Calu3 (cell line): ENCODE data around the gene LRBA. TPM values are rescaled to one million over a fixed set of nuclear protein-coding genes. Genes with fewer than 3 reads are reported as not detected.
"Not testable (repeated sequence)": the region's sequence is repeated elsewhere in the genome, so short reads cannot be mapped to it uniquely, and the experiment has no call there.

ENCODE experiments used
- BruUV-seq: library from RNA; stranded (reverse); fragments of 400-500 nt; replicated peaks from 2 replicates; lab custom pipeline; 2021; lab: Mats Ljungman, UMichigan
- CTCF ChIA-PET: fragments of 300-600 bp; sonication (Branson Sonifier 250); formaldehyde crosslinking; loops from one replicate; lab custom pipeline; 2022; ENCODE audit warnings: antibody characterized with exemption; lab: Charles Lee
- DNase-seq: peaks from one replicate; pipeline ENCODE4 v3.0.0; 2022
- H3K27ac Mint-ChIP-seq: one replicate; pipeline ENCODE4 v1.8.0; 2022; ENCODE audit warnings: mixed read lengths; ENCODE audit not compliant: unreplicated experiment
- H3K27me3 Mint-ChIP-seq: one replicate; pipeline ENCODE4 v1.8.0; 2022; ENCODE audit warnings: mixed read lengths; ENCODE audit not compliant: unreplicated experiment
- H3K36me3 Mint-ChIP-seq: one replicate; pipeline ENCODE4 v1.8.0; 2022; ENCODE audit warnings: mild to moderate bottlenecking, moderate library complexity, mixed read lengths; ENCODE audit not compliant: insufficient read depth, unreplicated experiment
- H3K4me1 Mint-ChIP-seq: one replicate; pipeline ENCODE4 v1.8.0; 2022; ENCODE audit warnings: mild to moderate bottlenecking, low read depth, mixed read lengths; ENCODE audit not compliant: unreplicated experiment
- H3K4me3 Mint-ChIP-seq: one replicate; pipeline ENCODE4 v1.8.0; 2022; ENCODE audit warnings: mild to moderate bottlenecking, low read depth, moderate library complexity, mixed read lengths; ENCODE audit not compliant: unreplicated experiment
- H3K9me3 Mint-ChIP-seq: one replicate; pipeline ENCODE4 v1.8.0; 2022; ENCODE audit warnings: low read depth, mixed read lengths; ENCODE audit not compliant: unreplicated experiment
- CTCF ChIP-seq: fragments of 200-600 bp; IDR thresholded peaks from one replicate; pipeline ENCODE4 v1.8.0; 2022; ENCODE audit warnings: antibody characterized with exemption; ENCODE audit not compliant: unreplicated experiment
- intact Hi-C: fragments of 100-400 bp; cut with micrococcal nuclease; formaldehyde crosslinking; loops from one replicate; pipeline ENCODE4 v1.10.0; 2022; ENCODE audit not compliant: unreplicated experiment
- total RNA-seq: library from RNA; stranded (reverse); gene quantifications from 2 replicates; pipeline ENCODE4 v1.2.3, GENCODE V29; 2022

LRBA gene
- total RNA-seq, 1 experiment from 2014 or later: 49.0 TPM

- H3K36me3 Mint-ChIP-seq: peaks cover 9% of the 10 kb centered on the region
- H3K27me3 Mint-ChIP-seq: no peaks in the 10 kb centered on the region
- H3K4me3 Mint-ChIP-seq: peak overlapping the region; percentile 38
- CTCF ChIA-PET: no interaction called here
- H3K27ac Mint-ChIP-seq: peak overlapping the region; percentile 93
- peak; percentile 5 for DNase-seq
- intact Hi-C loops: loop anchor here (2.0 kb wide), 1 partner anchor 64 kb away; no protein-coding TSS in a partner anchor
- TF ChIP-seq CTCF: no peak
- peaks cover 43% of the 10 kb centered on the region for H3K4me1 Mint-ChIP-seq
- no peaks in the 10 kb centered on the region for H3K9me3 Mint-ChIP-seq
- BruUV-seq: no TSS peak
Measured at GRCh38 chr4:150514709-150515108, 500.4 kb downstream of the LRBA start.

- Mint-ChIP-seq H3K36me3 (peaks cover 9% of the 10 kb centered on the region), H3K4me1 (peaks cover 31% of the 10 kb centered on the region), H3K27me3 (no peaks in the 10 kb centered on the region), H3K9me3 (no peaks in the 10 kb centered on the region), H3K4me3 (no peak overlapping the region), H3K27ac (no peak overlapping the region)
- no peak for DNase-seq
- intact Hi-C loops: no loop called here
- no peak for TF ChIP-seq CTCF
- no TSS peak for BruUV-seq
- CTCF ChIA-PET: no interaction called here
Measured at GRCh38 chr4:150510176-150510865, 504.8 kb downstream of the LRBA start.

- H3K4me1 Mint-ChIP-seq: peaks cover 15% of the 10 kb centered on the region
- H3K27ac Mint-ChIP-seq, H3K36me3 Mint-ChIP-seq, H3K27me3 Mint-ChIP-seq, intact Hi-C loops, H3K4me3 Mint-ChIP-seq, BruUV-seq, CTCF ChIA-PET, H3K9me3 Mint-ChIP-seq, DNase-seq: not testable (repeated sequence)
Measured at GRCh38 chr4:150507656-150508055, 507.4 kb downstream of the LRBA start.

- Mint-ChIP-seq H3K27ac (no peak overlapping the region), H3K9me3 (peaks cover 2% of the 10 kb centered on the region), H3K4me3 (no peak overlapping the region), H3K27me3 (no peaks in the 10 kb centered on the region), H3K4me1 (no peaks in the 10 kb centered on the region), H3K36me3 (peaks cover 5% of the 10 kb centered on the region)
- TF ChIP-seq CTCF: no peak
- CTCF ChIA-PET: no interaction called here
- no TSS peak for BruUV-seq
- DNase-seq: no peak
- intact Hi-C loops: no loop called here
Measured at GRCh38 chr4:150501983-150502382, 513.1 kb downstream of the LRBA start.
